GM12801 (cell line): Measurements from ENCODE around the gene POFUT2.

Source experiments
- TF ChIP-seq, protein P1 (sequence below): IDR thresholded peaks from one replicate; pipeline ENCODE4 v1.5.1; 2011; ENCODE audit warnings: control low read depth; ENCODE audit not compliant: insufficient read length; ENCODE audit errors: extremely low read depth

Gene POFUT2

DNA sequence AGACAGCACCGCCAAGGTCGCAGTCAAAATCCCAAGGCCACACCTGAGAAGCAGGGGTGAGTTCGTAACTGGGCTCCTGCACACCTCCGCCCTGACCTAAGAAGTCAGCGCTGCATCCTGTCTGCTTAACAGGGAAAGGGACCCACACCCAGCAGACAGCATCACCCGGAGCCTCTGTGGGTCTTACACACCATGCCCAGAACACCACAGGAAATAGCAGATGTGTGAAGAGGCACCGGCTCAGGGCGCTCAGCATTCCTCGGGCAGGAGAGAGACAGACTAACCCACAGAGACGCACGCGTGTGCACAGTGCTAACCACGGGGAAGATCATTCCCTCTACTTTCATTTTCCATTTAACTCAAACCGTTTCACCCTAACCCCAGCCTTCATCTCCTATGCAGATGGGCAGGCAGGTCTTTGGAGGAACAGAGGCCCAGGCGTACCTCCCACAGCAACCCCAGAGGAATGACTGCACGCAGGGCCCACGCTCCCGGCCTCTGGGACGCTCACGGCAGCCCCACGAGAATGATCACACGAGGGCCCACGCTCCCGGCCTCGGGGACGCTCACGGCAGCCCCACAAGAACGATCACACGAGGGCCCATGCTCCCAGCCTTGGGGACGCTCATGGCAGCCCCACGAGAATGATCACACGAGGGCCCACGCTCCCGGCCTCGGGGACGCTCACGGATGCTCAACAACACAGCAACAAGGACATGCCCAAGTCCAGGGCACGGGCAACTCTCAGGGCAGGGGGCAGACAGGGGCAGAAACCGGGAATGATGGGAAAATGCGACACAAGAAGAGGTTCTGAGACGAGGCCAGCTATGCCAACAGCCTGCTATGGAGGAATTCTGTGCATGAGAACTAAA, 20.9 kb downstream of the POFUT2 start:
- TF ChIP-seq, protein P1, sequence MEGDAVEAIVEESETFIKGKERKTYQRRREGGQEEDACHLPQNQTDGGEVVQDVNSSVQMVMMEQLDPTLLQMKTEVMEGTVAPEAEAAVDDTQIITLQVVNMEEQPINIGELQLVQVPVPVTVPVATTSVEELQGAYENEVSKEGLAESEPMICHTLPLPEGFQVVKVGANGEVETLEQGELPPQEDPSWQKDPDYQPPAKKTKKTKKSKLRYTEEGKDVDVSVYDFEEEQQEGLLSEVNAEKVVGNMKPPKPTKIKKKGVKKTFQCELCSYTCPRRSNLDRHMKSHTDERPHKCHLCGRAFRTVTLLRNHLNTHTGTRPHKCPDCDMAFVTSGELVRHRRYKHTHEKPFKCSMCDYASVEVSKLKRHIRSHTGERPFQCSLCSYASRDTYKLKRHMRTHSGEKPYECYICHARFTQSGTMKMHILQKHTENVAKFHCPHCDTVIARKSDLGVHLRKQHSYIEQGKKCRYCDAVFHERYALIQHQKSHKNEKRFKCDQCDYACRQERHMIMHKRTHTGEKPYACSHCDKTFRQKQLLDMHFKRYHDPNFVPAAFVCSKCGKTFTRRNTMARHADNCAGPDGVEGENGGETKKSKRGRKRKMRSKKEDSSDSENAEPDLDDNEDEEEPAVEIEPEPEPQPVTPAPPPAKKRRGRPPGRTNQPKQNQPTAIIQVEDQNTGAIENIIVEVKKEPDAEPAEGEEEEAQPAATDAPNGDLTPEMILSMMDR: no peak

- TF ChIP-seq, protein P1: no peak
Observed at GRCh38 chr21:45265721-45266517, 21.8 kb downstream of the POFUT2 start.

DNA sequence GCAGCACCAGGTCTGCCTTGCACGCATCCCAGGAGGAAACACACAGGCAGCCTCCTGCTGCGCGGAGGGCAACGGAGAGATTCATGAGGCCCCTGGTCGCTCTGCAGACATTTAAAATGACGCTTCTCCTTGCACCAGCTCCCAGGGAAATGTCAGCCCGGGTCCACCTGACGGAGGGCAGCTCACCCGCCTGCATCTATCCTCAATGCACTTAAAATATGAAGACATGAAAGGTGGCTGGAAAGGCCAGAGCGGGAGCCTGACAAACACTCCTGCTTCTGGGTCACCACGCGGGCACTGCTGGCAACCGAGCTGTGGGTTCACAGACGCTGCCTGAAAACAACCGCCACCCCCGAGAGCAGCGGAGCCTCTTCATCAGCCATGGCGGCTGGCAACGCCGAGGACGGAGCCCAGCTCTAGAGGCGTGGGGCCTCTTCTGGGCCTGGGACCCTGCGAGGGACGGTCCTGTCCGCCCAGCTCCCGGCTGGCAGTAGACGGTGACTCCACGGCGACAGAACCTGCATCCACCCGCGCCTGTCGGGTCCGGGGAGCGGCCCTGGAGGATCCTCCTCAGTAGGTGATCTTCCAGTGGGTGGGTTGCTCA, 22.7 kb downstream of the POFUT2 start:
- TF ChIP-seq, protein P1: no peak

- TF ChIP-seq, protein P1: no peak
Observed at GRCh38 chr21:45264146-45264911, 23.4 kb downstream of the POFUT2 start.

- TF ChIP-seq, protein P1: no peak
Observed at GRCh38 chr21:45263534-45263933, 24.2 kb downstream of the POFUT2 start.

GRCh38 chr21:45262616-45263015, 25.1 kb downstream of the POFUT2 start:
- TF ChIP-seq, protein P1: no peak
